Right lobe of liver (tissue), 6 donors: Measurements from ENCODE around the gene P2RY8. TPM values are rescaled to one million over a fixed set of nuclear protein-coding genes. Genes with fewer than 3 reads are reported as not detected.
A peak's percentile ranks its signal among the peaks of the same experiment; 100 is the strongest.
"Not testable (repeated sequence)": the region's sequence is repeated elsewhere in the genome, so short reads cannot be mapped to it uniquely, and the experiment has no call there.

ENCODE experiments used
- ATAC-seq, 4 donors: fragments of 200-7000 bp; cut with Tn5 transposase; one replicate each; pipeline ENCODE4 v1.9.1; 2020; ENCODE audit warnings: mild to moderate bottlenecking in 4 of 4, moderate library complexity in 4 of 4
- DNase-seq, 3 donors: peaks; one replicate each; pipeline ENCODE4 v3.0.0-alpha.2; 2020
- H3K27ac ChIP-seq, 3 donors: fragments of 200-600 bp; one replicate each; pipeline ENCODE4 v1.8.0; 2022
- H3K27me3 ChIP-seq, 2 donors: fragments of 200-600 bp; one replicate each; pipeline ENCODE4 v1.8.0; 2022
- H3K36me3 ChIP-seq, 4 donors: fragments of 200-600 bp; sonication (generic) in 1 of 4; one replicate each; pipeline versions ENCODE4 v1.5.1 to v1.8.0; 2017 to 2022; ENCODE audit warnings: control low read depth in 1 of 4
- H3K4me1 ChIP-seq, 4 donors: fragments of 200-600 bp; sonication (generic) in 1 of 4; one replicate each; pipeline versions ENCODE4 v1.5.1 to v1.8.0; 2017 to 2022; ENCODE audit warnings: control low read depth in 1 of 4
- H3K4me3 ChIP-seq, 3 donors: fragments of 200-600 bp; one replicate each; pipeline ENCODE4 v1.8.0; 2022
- H3K9me3 ChIP-seq, 4 donors: fragments of 200-600 bp; sonication (generic) in 1 of 4; one replicate each; pipeline versions ENCODE4 v1.5.1 to v1.8.0; 2017 to 2022; ENCODE audit warnings: control low read depth in 1 of 4
- CTCF ChIP-seq, 4 donors: fragments of 200-600 bp in 3 of 4; fragments of 450-650 bp in 1 of 4; IDR thresholded peaks; one replicate each; pipeline versions ENCODE4 v1.5.1 to v1.8.0; 2016 to 2022; ENCODE audit warnings: antibody characterized with exemption in 4 of 4, mild to moderate bottlenecking in 2 of 4
- POLR2A ChIP-seq: fragments of 450-650 bp; IDR thresholded peaks from one replicate; pipeline ENCODE4 v1.6.1; 2017; ENCODE audit warnings: antibody characterized with exemption, mild to moderate bottlenecking
- WGBS: methylation state at CpG from one replicate; pipeline ENCODE4 v1.1.6; 2018; ENCODE audit warnings: low coverage, low lambda C conversion rate; ENCODE audit not compliant: insufficient coverage; ENCODE audit errors: missing lambda C conversion rate; 5-methylcytosine and 5-hydroxymethylcytosine counted together
- intact Hi-C, 2 donors: fragments of 100-400 bp; cut with DNase I; formaldehyde crosslinking; loops; one replicate each; pipeline versions ENCODE4 v1.11.2 to v1.14.1; 2022
- total RNA-seq, 6 experiments: library from RNA; depleted of rRNA in 2 of 6; stranded (reverse); fragments of >200 nt in 2 of 6; fragmentation: NEBNext Ultra II Directional in 3 of 6; extraction: Animal tissue kit (Norgen Biotek cat#: 25700) in 3 of 6; gene quantifications; one replicate each; pipeline versions ENCODE4 v1.1.0 to v1.2.4, GENCODE V29; 2016 to 2023
- donor health status: DM: no; HTN: yes; CAD: no.
- donor health status: DM: no; HTN: no; CAD: no.
- donor health status: DM: no; HTN: no; CAD: no.
- donor health status: DM: no; HTN: yes; CAD: no.
- donor health status: DM: no; HTN: yes; CAD: no.

P2RY8 gene
- total RNA-seq, 6 experiments from 2014 or later, result 0.37 to 0.87 (median 0.73) TPM

GRCh38 chrX:1578511-1579173, 41.7 kb upstream of the P2RY8 start:
- Histone ChIP-seq H3K4me3 (no peak overlapping the region), H3K27me3 (no peaks in the 10 kb centered on the region), H3K36me3 (no peaks in the 10 kb centered on the region), H3K27ac (no peak overlapping the region), H3K9me3 (no peaks in the 10 kb centered on the region), H3K4me1 (no peaks in the 10 kb centered on the region)
- no peak for ATAC-seq
- peak in 1 of 3 donors; percentile 12 for DNase-seq
- 53% methylated on average over 6 of the region's 6 CpGs for WGBS
- intact Hi-C loops, result loop anchor here (5.0 to 10.0 kb wide), 2 partner anchors 121 to 124 kb away; partner anchors contain the start of gene ASMTL (in 1 of the 2)
- TF ChIP-seq POLR2A, result no peak
- TF ChIP-seq CTCF (IDR thresholded peaks at IDR 0.05), result no peak

GRCh38 chrX:1577845-1578244, 40.9 kb upstream of the P2RY8 start:
- intact Hi-C loops, result loop anchor here (5.0 to 10.0 kb wide), 2 partner anchors 121 to 123 kb away; partner anchors contain the start of gene ASMTL (in 1 of the 2)
- H3K27me3 ChIP-seq, result no peaks in the 10 kb centered on the region
- H3K4me3 ChIP-seq, result no peak overlapping the region
- H3K9me3 ChIP-seq, result no peaks in the 10 kb centered on the region
- DNase-seq (peak in 1 of 3 donors; percentile 3), ATAC-seq (no peak)
- TF ChIP-seq POLR2A (no peak), CTCF (IDR thresholded peaks at IDR 0.05) (no peak)
- whole genome bisulfite sequencing, result 23% methylated on average over 2 of the region's 2 CpGs
- no peak overlapping the region for H3K27ac ChIP-seq
- no peaks in the 10 kb centered on the region for H3K36me3 ChIP-seq
- no peaks in the 10 kb centered on the region for H3K4me1 ChIP-seq

- ATAC-seq (no peak), DNase-seq (peak in 1 of 3 donors; percentile 4)
- Histone ChIP-seq H3K27me3 (no peaks in the 10 kb centered on the region), H3K4me3 (no peak overlapping the region), H3K27ac (no peak overlapping the region), H3K36me3 (no peaks in the 10 kb centered on the region), H3K4me1 (no peaks in the 10 kb centered on the region), H3K9me3 (no peaks in the 10 kb centered on the region)
- TF ChIP-seq POLR2A, result no peak
- no peak for TF ChIP-seq CTCF (IDR thresholded peaks at IDR 0.05)
- 39% methylated on average over 5 of the region's 6 CpGs for WGBS
- intact Hi-C loops, result loop anchor here (5.0 to 10.0 kb wide), 2 partner anchors 119 to 122 kb away; partner anchors contain the start of gene ASMTL (in 1 of the 2)
Observed at GRCh38 chrX:1576201-1576992, 39.4 kb upstream of the P2RY8 start.

DNA sequence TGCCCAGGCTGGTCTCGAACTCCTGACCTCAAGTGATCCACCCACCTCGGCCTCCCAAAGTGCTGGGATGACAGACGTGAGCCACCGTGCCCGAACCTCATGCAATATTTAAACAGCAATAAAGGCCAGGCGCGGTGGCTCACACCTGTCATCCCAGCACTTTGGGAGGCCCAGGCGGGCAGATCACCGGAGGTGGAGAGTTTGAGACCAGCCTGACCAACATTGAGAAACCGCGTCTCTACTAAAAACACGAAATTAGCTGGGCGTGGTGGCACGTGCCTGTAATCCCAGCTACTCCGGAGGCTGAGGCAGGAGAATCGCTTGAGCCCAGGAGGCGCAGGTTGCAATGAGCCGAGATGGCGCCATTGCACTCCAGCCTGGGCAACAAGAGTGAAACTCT, 37.2 kb upstream of the P2RY8 start:
- H3K4me3 ChIP-seq, ATAC-seq, H3K9me3 ChIP-seq, H3K36me3 ChIP-seq, H3K27me3 ChIP-seq, H3K4me1 ChIP-seq, H3K27ac ChIP-seq: not testable (repeated sequence)
- intact Hi-C loops, result loop anchor here in 1 of 2 donors (10.0 kb wide), 1 partner anchor 119 kb away; the partner anchor contains the start of gene ASMTL
- 85% methylated on average over 18 of the region's 19 CpGs for WGBS
- DNase-seq, result peak in 1 of 3 donors; percentile 22
